ENCODE measurements around the gene NF2. TPM values are rescaled to one million over a fixed set of nuclear protein-coding genes. Genes with fewer than 3 reads are reported as not detected.

NF2 gene
- total RNA-seq, 4 donors from 2014 or later, result 17.7 to 52.9 (median 33.8) TPM

- Histone ChIP-seq H3K27me3 (peaks cover 0 to 10% of the 10 kb centered on the region in 2 donors), H3K36me3 (no peaks in the 10 kb centered on the region), H3K9me3 (no peaks in the 10 kb centered on the region), H3K27ac (no peak overlapping the region), H3K4me1 (no peaks in the 10 kb centered on the region), H3K4me3 (no peak overlapping the region)
- no peak for TF ChIP-seq CTCF (IDR thresholded peaks at IDR 0.05)
- TF ChIP-seq POLR2A (IDR thresholded peaks at IDR 0.05), result no peak
- intact Hi-C loops (cut with DNase I; ENCODE audit: low total_unique reads), result no loop called here
- no peak for DNase-seq
Measured at GRCh38 chr22:29707010-29707409, 103.6 kb downstream of the NF2 start.

GRCh38 chr22:29707471-29707870 is 104.0 kb downstream of the NF2 start:
- DNase-seq, result no peak
- Histone ChIP-seq H3K4me3 (no peak overlapping the region), H3K27ac (no peak overlapping the region), H3K36me3 (no peaks in the 10 kb centered on the region), H3K4me1 (no peaks in the 10 kb centered on the region), H3K27me3 (peaks cover 0 to 10% of the 10 kb centered on the region in 2 donors), H3K9me3 (no peaks in the 10 kb centered on the region)
- TF ChIP-seq POLR2A (IDR thresholded peaks at IDR 0.05) (no peak), CTCF (IDR thresholded peaks at IDR 0.05) (no peak)
- intact Hi-C loops (cut with DNase I; ENCODE audit: low total_unique reads), result no loop called here

GRCh38 chr22:29710193-29710592 is 106.8 kb downstream of the NF2 start:
- Histone ChIP-seq H3K4me3 (no peak overlapping the region), H3K9me3 (no peaks in the 10 kb centered on the region), H3K36me3 (no peaks in the 10 kb centered on the region), H3K4me1 (no peaks in the 10 kb centered on the region), H3K27ac (no peak overlapping the region), H3K27me3 (no peaks in the 10 kb centered on the region)
- TF ChIP-seq POLR2A (IDR thresholded peaks at IDR 0.05) (no peak), CTCF (IDR thresholded peaks at IDR 0.05) (no peak)
- intact Hi-C loops (cut with DNase I; ENCODE audit: low total_unique reads), result no loop called here
- no peak for DNase-seq

- Histone ChIP-seq H3K27ac (no peak overlapping the region), H3K4me3 (no peak overlapping the region), H3K4me1 (no peaks in the 10 kb centered on the region), H3K27me3 (no peaks in the 10 kb centered on the region), H3K36me3 (no peaks in the 10 kb centered on the region), H3K9me3 (no peaks in the 10 kb centered on the region)
- intact Hi-C loops (cut with DNase I; ENCODE audit: low total_unique reads), result no loop called here
- no peak for TF ChIP-seq CTCF (IDR thresholded peaks at IDR 0.05)
- TF ChIP-seq POLR2A (IDR thresholded peaks at IDR 0.05), result no peak
- DNase-seq, result no peak
Measured at GRCh38 chr22:29710922-29711593, 107.6 kb downstream of the NF2 start.

- intact Hi-C loops (cut with DNase I; ENCODE audit: low total_unique reads), result no loop called here
- H3K27me3 ChIP-seq, result no peaks in the 10 kb centered on the region
Measured at GRCh38 chr22:29712119-29712518, 108.7 kb downstream of the NF2 start.

More at GRCh38 chr22:29712119-29712518, 108.7 kb downstream of the NF2 start:
- Histone ChIP-seq H3K4me1 (no peaks in the 10 kb centered on the region), H3K27ac (no peak overlapping the region), H3K4me3 (no peak overlapping the region), H3K9me3 (no peaks in the 10 kb centered on the region), H3K36me3 (no peaks in the 10 kb centered on the region)
- no peak for DNase-seq
- TF ChIP-seq POLR2A (IDR thresholded peaks at IDR 0.05) (no peak), CTCF (IDR thresholded peaks at IDR 0.05) (no peak)
